ENCODE results near the gene NXN. TPM values are rescaled to one million over a fixed set of nuclear protein-coding genes. Genes with fewer than 3 reads are reported as not detected.
A peak's percentile ranks its signal among the peaks of the same experiment; 100 is the strongest.

NXN gene
- total RNA-seq, 1 donor from 2014 or later = 76.4 TPM

DNA sequence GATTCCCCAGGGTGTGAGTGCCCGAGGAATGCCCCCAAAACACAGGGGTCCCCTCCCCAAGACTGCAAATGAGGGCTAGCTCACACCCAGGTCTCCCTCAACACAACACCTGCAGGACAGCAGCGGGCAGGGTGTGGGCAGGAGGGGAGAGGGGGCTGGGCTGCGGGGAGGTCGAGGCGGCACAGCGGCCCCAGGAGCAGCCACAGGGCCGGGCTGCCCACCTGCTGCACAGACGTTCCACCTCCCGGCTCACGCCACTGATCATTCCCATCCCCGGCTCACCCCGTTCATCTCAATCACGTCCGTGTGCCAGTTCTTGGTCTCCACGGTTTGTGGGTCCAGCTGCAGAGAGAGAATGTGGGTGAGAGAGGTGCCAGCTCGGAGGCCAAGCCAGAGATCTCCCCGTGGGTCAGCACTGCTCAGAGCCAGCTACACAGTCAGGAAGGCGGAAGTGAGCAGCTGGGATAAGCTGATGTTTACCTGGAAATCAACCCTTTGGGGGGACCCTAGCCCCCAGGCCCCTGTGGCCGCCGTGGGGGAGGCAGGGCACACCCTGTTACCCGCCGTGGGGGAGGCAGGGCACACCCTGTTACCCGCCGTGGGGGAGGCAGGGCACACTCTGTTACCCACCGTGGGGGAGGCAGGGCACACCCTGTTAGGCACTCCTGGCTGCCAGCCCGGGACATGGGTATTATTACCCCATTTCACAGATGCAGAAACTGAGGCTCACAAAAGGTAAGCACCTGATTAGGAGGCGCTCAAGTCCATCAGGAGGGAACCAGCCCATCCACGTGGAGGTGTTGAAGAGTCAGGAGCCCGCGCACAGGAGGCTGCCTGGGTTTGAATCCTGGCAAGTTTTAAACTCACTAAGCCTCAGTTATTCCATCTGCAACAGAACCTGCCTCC, 33.5 kb upstream of the NXN start:
- no peaks in the 10 kb centered on the region for H3K9me3 Mint-ChIP-seq
- no peaks in the 10 kb centered on the region for H3K4me1 Mint-ChIP-seq
- TF ChIP-seq, protein P1, sequence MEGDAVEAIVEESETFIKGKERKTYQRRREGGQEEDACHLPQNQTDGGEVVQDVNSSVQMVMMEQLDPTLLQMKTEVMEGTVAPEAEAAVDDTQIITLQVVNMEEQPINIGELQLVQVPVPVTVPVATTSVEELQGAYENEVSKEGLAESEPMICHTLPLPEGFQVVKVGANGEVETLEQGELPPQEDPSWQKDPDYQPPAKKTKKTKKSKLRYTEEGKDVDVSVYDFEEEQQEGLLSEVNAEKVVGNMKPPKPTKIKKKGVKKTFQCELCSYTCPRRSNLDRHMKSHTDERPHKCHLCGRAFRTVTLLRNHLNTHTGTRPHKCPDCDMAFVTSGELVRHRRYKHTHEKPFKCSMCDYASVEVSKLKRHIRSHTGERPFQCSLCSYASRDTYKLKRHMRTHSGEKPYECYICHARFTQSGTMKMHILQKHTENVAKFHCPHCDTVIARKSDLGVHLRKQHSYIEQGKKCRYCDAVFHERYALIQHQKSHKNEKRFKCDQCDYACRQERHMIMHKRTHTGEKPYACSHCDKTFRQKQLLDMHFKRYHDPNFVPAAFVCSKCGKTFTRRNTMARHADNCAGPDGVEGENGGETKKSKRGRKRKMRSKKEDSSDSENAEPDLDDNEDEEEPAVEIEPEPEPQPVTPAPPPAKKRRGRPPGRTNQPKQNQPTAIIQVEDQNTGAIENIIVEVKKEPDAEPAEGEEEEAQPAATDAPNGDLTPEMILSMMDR (conservative IDR thresholded peaks at IDR 0.05) = no peak
- no peak overlapping the region for H3K4me3 Mint-ChIP-seq
- DNase-seq (ENCODE audit: low read depth, low spot score) = no peak
- H3K27me3 Mint-ChIP-seq (ENCODE audit: low read depth) = no peaks in the 10 kb centered on the region
- H3K36me3 Mint-ChIP-seq (ENCODE audit: low read depth) = no peaks in the 10 kb centered on the region
- peak overlapping the region; percentile 57 for H3K27ac Mint-ChIP-seq (ENCODE audit: unreplicated experiment)

DNA sequence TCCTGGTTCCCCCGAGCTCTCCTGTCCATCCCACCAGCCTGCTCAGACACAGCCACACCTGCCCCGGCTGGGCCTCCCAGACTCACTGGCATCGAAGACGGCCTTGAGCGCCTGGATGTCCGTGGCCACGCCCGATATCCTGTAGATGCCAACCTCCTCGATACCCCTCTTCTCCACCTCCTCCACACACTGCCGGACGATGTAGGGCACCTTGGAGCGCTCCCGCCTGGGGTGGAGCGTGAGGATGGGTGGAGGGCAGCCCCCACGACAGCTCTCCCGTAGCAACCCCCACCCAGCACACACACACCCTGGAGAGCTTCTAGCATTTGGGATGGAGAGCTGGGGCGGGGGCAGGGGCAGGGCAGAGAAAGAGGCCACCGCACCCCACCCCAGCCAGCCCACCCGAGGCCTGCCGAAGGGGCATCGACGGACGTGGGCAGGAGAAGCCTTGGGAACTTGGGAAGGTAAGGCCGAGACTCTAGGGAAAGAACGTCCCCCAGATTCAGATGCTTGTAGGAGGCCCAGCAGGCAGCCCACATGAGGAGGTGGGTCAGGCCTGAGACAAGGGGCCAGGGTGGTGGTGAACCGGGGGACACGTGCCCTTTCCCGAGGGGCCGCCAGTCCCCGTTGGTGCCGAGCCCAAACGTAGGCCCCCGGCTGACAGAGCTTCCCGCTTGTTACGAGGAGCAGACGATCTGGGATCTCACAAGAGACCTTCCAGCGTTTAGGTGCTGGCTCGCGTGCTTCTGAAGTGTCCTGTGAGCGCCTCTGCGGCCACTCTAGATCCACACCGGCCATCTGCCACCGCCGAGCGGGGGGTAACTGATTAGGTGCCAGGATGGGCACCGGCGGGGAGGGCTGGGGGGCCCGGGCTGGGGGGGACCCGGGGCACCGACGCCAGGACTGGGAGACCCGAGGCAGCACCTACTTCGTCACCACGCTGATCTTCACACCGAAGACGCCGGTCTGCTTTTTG, 32.5 kb upstream of the NXN start:
- DNase-seq (ENCODE audit: low read depth, low spot score) = no peak
- Mint-ChIP-seq H3K9me3 (no peaks in the 10 kb centered on the region), H3K36me3 (ENCODE audit: low read depth) (no peaks in the 10 kb centered on the region), H3K4me1 (no peaks in the 10 kb centered on the region), H3K27me3 (ENCODE audit: low read depth) (no peaks in the 10 kb centered on the region), H3K4me3 (no peak overlapping the region), H3K27ac (ENCODE audit: unreplicated experiment) (no peak overlapping the region)
- TF ChIP-seq, protein P1 (conservative IDR thresholded peaks at IDR 0.05) = no peak

DNA sequence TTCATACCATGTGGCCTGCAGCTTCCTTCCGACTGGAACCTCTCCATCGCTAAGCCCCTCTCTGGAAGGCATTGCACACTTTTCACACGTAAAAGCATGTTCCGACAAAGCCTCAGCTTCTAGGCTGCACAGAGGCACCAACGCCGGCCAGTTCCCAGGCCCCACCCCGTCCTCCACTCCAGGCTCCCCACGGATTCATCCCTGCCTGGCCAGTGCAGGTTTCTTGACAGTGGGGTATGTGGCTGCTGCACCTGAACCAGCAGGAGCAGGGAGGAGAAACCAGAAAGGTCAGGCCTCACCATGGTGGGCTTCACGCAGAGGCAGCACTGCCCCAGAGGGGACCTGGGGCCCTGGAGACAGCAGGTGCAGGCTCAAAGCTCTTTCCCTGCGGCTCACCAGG, 31.6 kb upstream of the NXN start:
- no peaks in the 10 kb centered on the region for H3K9me3 Mint-ChIP-seq
- TF ChIP-seq, protein P1 (conservative IDR thresholded peaks at IDR 0.05) = no peak
- no peak for DNase-seq (ENCODE audit: low read depth, low spot score)
- peak overlapping the region; percentile 19 for H3K27ac Mint-ChIP-seq (ENCODE audit: unreplicated experiment)
- no peaks in the 10 kb centered on the region for H3K36me3 Mint-ChIP-seq (ENCODE audit: low read depth)
- H3K4me3 Mint-ChIP-seq = no peak overlapping the region
- H3K27me3 Mint-ChIP-seq (ENCODE audit: low read depth) = no peaks in the 10 kb centered on the region
- H3K4me1 Mint-ChIP-seq = no peaks in the 10 kb centered on the region

DNA sequence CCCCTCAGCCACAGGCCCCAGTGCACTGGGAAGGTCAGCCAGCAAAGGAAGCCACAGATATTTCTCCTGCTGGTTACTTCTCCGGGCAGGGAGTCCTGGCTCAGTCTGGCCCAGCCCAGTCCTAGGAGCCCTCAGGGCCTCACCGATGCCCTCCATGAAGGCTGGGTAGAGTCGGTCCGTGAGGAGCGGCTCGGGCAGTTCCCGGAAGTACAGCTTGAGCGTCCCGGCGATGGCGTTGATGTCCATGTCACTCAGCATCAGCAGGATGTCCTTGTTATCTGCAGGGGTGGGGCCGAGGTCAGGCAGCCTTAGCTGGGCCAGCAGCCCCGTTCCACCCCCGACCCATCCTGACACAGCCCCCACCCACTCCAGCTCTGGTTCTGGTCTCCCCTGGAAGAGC, 31.0 kb upstream of the NXN start:
- H3K9me3 Mint-ChIP-seq = no peaks in the 10 kb centered on the region
- no peak for DNase-seq (ENCODE audit: low read depth, low spot score)
- no peak overlapping the region for H3K4me3 Mint-ChIP-seq
- H3K36me3 Mint-ChIP-seq (ENCODE audit: low read depth) = no peaks in the 10 kb centered on the region
- H3K27me3 Mint-ChIP-seq (ENCODE audit: low read depth) = no peaks in the 10 kb centered on the region
- H3K27ac Mint-ChIP-seq (ENCODE audit: unreplicated experiment) = peak overlapping the region; percentile 19
- no peaks in the 10 kb centered on the region for H3K4me1 Mint-ChIP-seq
- TF ChIP-seq, protein P1 (conservative IDR thresholded peaks at IDR 0.05) = no peak

DNA sequence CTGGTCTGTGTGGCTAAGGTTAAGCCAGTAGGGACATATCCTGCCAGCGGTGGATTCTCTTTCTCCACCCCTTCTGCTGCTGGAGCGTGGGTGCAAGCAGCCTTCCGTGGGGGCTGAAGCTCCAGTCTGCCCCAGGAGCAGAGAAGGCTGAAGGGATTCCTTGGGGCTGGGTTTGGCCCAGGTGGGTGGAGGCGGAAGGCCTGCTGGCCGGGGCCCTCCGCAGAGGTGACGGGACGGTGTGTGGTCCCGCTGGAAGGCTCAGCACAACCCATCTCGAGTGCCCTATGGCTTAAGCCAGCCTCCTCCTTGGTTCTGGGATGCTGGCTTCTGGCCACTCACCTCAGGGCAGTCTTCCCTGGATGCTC, 30.5 kb upstream of the NXN start:
- no peak overlapping the region for H3K4me3 Mint-ChIP-seq
- H3K4me1 Mint-ChIP-seq = no peaks in the 10 kb centered on the region
- H3K27me3 Mint-ChIP-seq (ENCODE audit: low read depth) = no peaks in the 10 kb centered on the region
- H3K27ac Mint-ChIP-seq (ENCODE audit: unreplicated experiment) = no peak overlapping the region
- H3K36me3 Mint-ChIP-seq (ENCODE audit: low read depth) = no peaks in the 10 kb centered on the region
- no peak for DNase-seq (ENCODE audit: low read depth, low spot score)
- H3K9me3 Mint-ChIP-seq = no peaks in the 10 kb centered on the region
- TF ChIP-seq, protein P1 (conservative IDR thresholded peaks at IDR 0.05) = no peak

Data from neural crest cell (in vitro differentiated cells).